K562 (cell line): ENCODE measurements around the gene SAMD10. TPM values are rescaled to one million over a fixed set of nuclear protein-coding genes. Genes with fewer than 3 reads are reported as not detected.
"Not testable (repeated sequence)": the region's sequence is repeated elsewhere in the genome, so short reads cannot be mapped to it uniquely, and the experiment has no call there.

Experiments used
- ATAC-seq: fragments of 200-7000 bp; cut with Tn5 transposase; 3 replicates; pipeline ENCODE4 v1.9.1; 2020; ENCODE audit warnings: moderate library complexity
- BruUV-seq: library from RNA; stranded (reverse); fragments of 400-500 nt; replicated peaks from 2 replicates; lab custom pipeline; 2021; lab: Mats Ljungman, UMichigan
- CTCF ChIA-PET: fragments of 300-600 bp; formaldehyde crosslinking; extraction: SDS; loops from one replicate; lab custom pipeline; 2021; ENCODE audit warnings: low intra/inter-chr PET ratio; lab: Yijun Ruan, JAX
- POLR2A ChIA-PET: fragments of 300-600, 350-650 bp; sonication (Branson Sonifier 250); formaldehyde crosslinking; extraction: SDS; loops from one replicate; lab custom pipeline; 2021; ENCODE audit warnings: antibody characterized with exemption, inconsistent platforms; lab: Yijun Ruan, JAX
- DNase-seq, 4 experiments: peaks; one replicate each; pipeline versions ENCODE4 v3.0.0 to v3.0.0-alpha.2; 2011 to 2018; ENCODE audit warnings: low spot score in 3 of 4, mixed read lengths in 3 of 4; ENCODE audit errors: extremely low read depth in 1 of 4
- FAIRE-seq: peaks from 2 replicates; lab custom pipeline; 2011; peaks lifted over from hg19 to GRCh38; lab: Jason Lieb, UNC
- H2AFZ ChIP-seq: 2 replicates; pipeline ENCODE4 v1.6.0; 2011; ENCODE audit warnings: low read depth, low read length, control low read depth, inconsistent platforms
- H3K27ac ChIP-seq: fragments of 200-600 bp; 3 replicates; pipeline ENCODE4 v1.8.0; 2011; ENCODE audit warnings: low read depth, mild to moderate bottlenecking, control low read depth, inconsistent platforms, low read length, moderate library complexity, mixed read lengths; ENCODE audit errors: extremely low read depth
- H3K27me3 ChIP-seq, 2 experiments: fragments of 300-600 bp in 1 of 2; 2 replicates in 1 of 2; 3 replicates in 1 of 2; pipeline versions ENCODE4 v1.6.0 to v1.8.0; 2011; ENCODE audit warnings: inconsistent platforms in 2 of 2, low read length in 2 of 2, mild to moderate bottlenecking in 1 of 2, mixed read lengths in 1 of 2, moderate library complexity in 1 of 2; ENCODE audit not compliant: control insufficient read depth in 2 of 2, insufficient read depth in 2 of 2
- H3K36me3 ChIP-seq: fragments of 300-600 bp; 3 replicates; pipeline ENCODE4 v1.8.0; 2011; ENCODE audit warnings: mild to moderate bottlenecking, low read length, inconsistent platforms; ENCODE audit not compliant: control insufficient read depth, insufficient read depth
- H3K4me1 ChIP-seq, 2 experiments: fragments of 200-600 bp in 1 of 2; replicated peaks in 1 of 2; 2 replicates in 1 of 2; 3 replicates in 1 of 2; pipeline versions ENCODE4 v1.5.1 to v1.8.0; 2011; ENCODE audit warnings: inconsistent platforms in 2 of 2, low read length in 2 of 2, mild to moderate bottlenecking in 1 of 2, mixed read lengths in 1 of 2, moderate library complexity in 1 of 2; ENCODE audit not compliant: control insufficient read depth in 2 of 2, insufficient read depth in 2 of 2
- H3K4me2 ChIP-seq: 2 replicates; pipeline ENCODE4 v1.6.1; 2011; ENCODE audit warnings: low read length, control low read depth, inconsistent platforms, mixed read lengths; ENCODE audit not compliant: insufficient read depth
- H3K4me3 ChIP-seq: fragments of 200-600 bp; sonication (generic), shearing (Covaris generic); 2 replicates; pipeline ENCODE4 v1.5.1; 2016; ENCODE audit warnings: control low read depth, inconsistent platforms
- H3K79me2 ChIP-seq: fragments of 200-600 bp; 3 replicates; pipeline ENCODE4 v1.8.0; 2011; ENCODE audit warnings: low read length, inconsistent platforms; ENCODE audit not compliant: control insufficient read depth, insufficient read depth
- H3K9ac ChIP-seq, 2 experiments: 2 replicates each; pipeline versions ENCODE4 v1.6.0 to v1.6.1; 2011; ENCODE audit warnings: low read depth in 2 of 2, low read length in 2 of 2, control low read depth in 1 of 2, inconsistent platforms in 1 of 2, mild to moderate bottlenecking in 1 of 2, mixed read lengths in 1 of 2; ENCODE audit not compliant: insufficient read depth in 1 of 2
- H3K9me1 ChIP-seq: one replicate; pipeline ENCODE4 v1.6.0; 2011; ENCODE audit warnings: inconsistent platforms, mild to moderate bottlenecking, low read length, moderate library complexity; ENCODE audit not compliant: control insufficient read depth, insufficient read depth
- H3K9me3 ChIP-seq: replicated peaks from 2 replicates; pipeline ENCODE4 v1.5.1; 2011; ENCODE audit warnings: low read depth, low read length, inconsistent platforms; ENCODE audit not compliant: control insufficient read depth, insufficient read depth
- H4K20me1 ChIP-seq: replicated peaks from 2 replicates; pipeline ENCODE4 v1.6.1; 2011; ENCODE audit warnings: low read length, inconsistent platforms, mixed read lengths; ENCODE audit not compliant: control insufficient read depth, insufficient read depth
- ZNF449 ChIP-seq: fragments of 250-450 bp; sonication (Bioruptor Pico); IDR thresholded peaks from 2 replicates; pipeline ENCODE4 v1.8.0; 2022; ENCODE audit warnings: moderate library complexity, mild to moderate bottlenecking, inconsistent platforms
- WGBS: fragments of 100-300 bp; shearing (Covaris generic); methylation state at CpG from one replicate; pipeline ENCODE4 v1.1.6; 2016; ENCODE audit warnings: low coverage, mixed read lengths; ENCODE audit not compliant: insufficient coverage; ENCODE audit errors: missing lambda C conversion rate; 5-methylcytosine and 5-hydroxymethylcytosine counted together
- in situ Hi-C: fragments of 300-500 bp; cut with MboI; formaldehyde crosslinking; loops from 4 replicates; pipeline ENCODE4 v1.15.0; 2018; ENCODE audit warnings: inconsistent platforms, mixed read lengths
- intact Hi-C: fragments of 100-400 bp; cut with micrococcal nuclease; formaldehyde crosslinking; loops from 2 replicates; pipeline ENCODE4 v1.14.2; 2022
- polyA plus RNA-seq, 8 experiments: library from polyadenylated mRNA; depleted of rRNA in 4 of 8; stranded (reverse) in 5 of 8; unstranded in 3 of 8; fragments of >200 nt; fragmentation: Nextera tagmentation in 2 of 8; fragmentation: Illumina TruSeq in 1 of 8; extraction: Ambion mirVana in 2 of 8; extraction: Trizol in 1 of 8; gene quantifications; 2 replicates each; pipeline versions ENCODE4 v1.2.1 to v1.2.3, GENCODE V29; 2011 to 2014; ENCODE audit warnings: inconsistent platforms in 1 of 8, missing spikeins in 1 of 8
- total RNA-seq, 7 experiments: library from RNA; depleted of rRNA in 6 of 7; stranded (reverse); fragments of >200 nt in 6 of 7; fragmentation: Illumina TruSeq in 2 of 7; extraction: Trizol in 2 of 7; gene quantifications; 2 replicates each; pipeline versions ENCODE4 v1.2.1 to v1.2.3, GENCODE V29; 2011 to 2021; ENCODE audit warnings: low replicate concordance in 1 of 7

The SAMD10 gene
- total and polyA plus RNA-seq, 9 of the 15 experiments (the other 6 are each of a cell fraction or from before 2014, with no cell fraction given): 0.37 to 15.2 (median 4.8) TPM

GRCh38 chr20:64015635-64016034, 36.2 kb upstream of the SAMD10 start:
- H3K4me2 ChIP-seq: no peak overlapping the region
- WGBS: 88% methylated on average over 2 of the region's 2 CpGs
- ChIA-PET CTCF (no interaction called here), POLR2A (no interaction called here)
- H3K27ac ChIP-seq: no peak overlapping the region
- no peak for ATAC-seq
- no peak overlapping the region for H2AFZ ChIP-seq
- no peak overlapping the region for H3K9ac ChIP-seq
- BruUV-seq: no TSS peak
- no peak for FAIRE-seq
- TF ChIP-seq ZNF449: no peak
- in situ Hi-C loops (no loop called here), intact Hi-C loops (no loop called here)
- no peak for DNase-seq
- no peaks in the 10 kb centered on the region for H3K79me2 ChIP-seq
- H3K27me3 ChIP-seq: no peaks in the 10 kb centered on the region
- H3K36me3 ChIP-seq: peaks cover 73% of the 10 kb centered on the region
- no peak overlapping the region for H3K4me3 ChIP-seq
- no peaks in the 10 kb centered on the region for H4K20me1 ChIP-seq
- no peaks in the 10 kb centered on the region for H3K9me1 ChIP-seq
- no peaks in the 10 kb centered on the region for H3K4me1 ChIP-seq
- no peaks in the 10 kb centered on the region for H3K9me3 ChIP-seq

DNA sequence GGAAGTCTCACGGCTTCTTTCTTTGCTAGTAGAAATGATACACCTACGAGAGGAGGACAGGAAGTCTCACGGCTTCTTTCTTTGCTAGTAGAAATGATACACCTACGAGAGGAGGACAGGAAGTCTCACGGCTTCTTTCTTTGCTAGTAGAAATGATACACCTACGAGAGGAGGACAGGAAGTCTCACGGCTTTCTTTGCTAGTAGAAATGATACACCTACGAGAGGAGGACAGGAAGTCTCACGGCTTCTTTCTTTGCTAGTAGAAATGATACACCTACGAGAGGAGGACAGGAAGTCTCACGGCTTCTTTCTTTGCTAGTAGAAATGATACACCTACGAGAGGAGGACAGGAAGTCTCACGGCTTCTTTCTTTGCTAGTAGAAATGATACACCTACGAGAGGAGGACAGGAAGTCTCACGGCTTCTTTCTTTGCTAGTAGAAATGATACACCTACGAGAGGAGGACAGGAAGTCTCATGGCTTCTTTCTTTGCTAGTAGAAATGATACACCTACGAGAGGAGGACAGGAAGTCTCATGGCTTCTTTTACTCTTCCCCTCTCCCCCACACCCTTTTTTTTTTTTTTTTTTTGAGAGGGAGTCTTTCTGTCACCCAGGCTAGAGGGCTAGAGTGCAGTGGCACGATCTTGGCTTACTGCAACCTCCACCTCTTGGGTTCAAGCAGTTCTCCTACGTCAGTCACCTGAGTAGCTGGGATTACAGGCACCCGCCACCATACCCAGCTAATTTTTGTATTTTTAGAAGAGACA, 33.1 kb upstream of the SAMD10 start:
- H3K9me1 ChIP-seq, intact Hi-C loops, POLR2A ChIA-PET, H2AFZ ChIP-seq, ATAC-seq, FAIRE-seq, in situ Hi-C loops, H3K9ac ChIP-seq, H4K20me1 ChIP-seq, H3K4me1 ChIP-seq, H3K9me3 ChIP-seq, H3K27ac ChIP-seq, H3K27me3 ChIP-seq, DNase-seq, BruUV-seq, H3K79me2 ChIP-seq, H3K4me2 ChIP-seq, CTCF ChIA-PET, H3K4me3 ChIP-seq: not testable (repeated sequence)
- peaks cover 75% of the 10 kb centered on the region for H3K36me3 ChIP-seq
- no CpG with 5 or more reads among the region's 20 CpGs for WGBS
